Caco-2 (cell line): ENCODE data around the gene CCDC184. TPM values are rescaled to one million over a fixed set of nuclear protein-coding genes. Genes with fewer than 3 reads are reported as not detected.

Source experiments
- BruUV-seq: library from RNA; stranded (reverse); fragments of 400-500 nt; replicated peaks from 2 replicates; lab custom pipeline; 2021; lab: Mats Ljungman, UMichigan
- CTCF ChIA-PET: fragments of 300-600 bp; sonication (Branson Sonifier 250); formaldehyde crosslinking; loops from one replicate; lab custom pipeline; 2022; ENCODE audit warnings: antibody characterized with exemption; lab: Charles Lee
- POLR2A ChIA-PET: fragments of 300-600 bp; sonication (Branson Sonifier 250); formaldehyde crosslinking; loops from one replicate; lab custom pipeline; 2022; ENCODE audit warnings: antibody characterized with exemption; lab: Charles Lee
- DNase-seq, 2 experiments: peaks; one replicate each; pipeline versions ENCODE4 v3.0.0 to v3.0.0-alpha.2; 2020 to 2022
- H3K27me3 ChIP-seq: replicated peaks from 2 replicates; pipeline ENCODE4 v1.6.0; 2011; ENCODE audit warnings: low read length; ENCODE audit not compliant: control insufficient read depth, insufficient read depth
- H3K36me3 ChIP-seq: 2 replicates; pipeline ENCODE4 v1.5.1; 2011; ENCODE audit warnings: low read length; ENCODE audit not compliant: control insufficient read depth, insufficient read depth
- H3K4me1 ChIP-seq: fragments of 250-450 bp; sonication (Bioruptor Pico); 2 replicates; pipeline ENCODE4 v1.5.1; 2020; ENCODE audit warnings: mild to moderate bottlenecking
- H3K4me3 ChIP-seq: 2 replicates; pipeline ENCODE4 v1.5.1; 2011; ENCODE audit warnings: low read depth, mild to moderate bottlenecking, control low read depth, low read length
- H3K9me3 ChIP-seq: fragments of 250-450 bp; sonication (Bioruptor Pico); 2 replicates; pipeline ENCODE4 v1.5.1; 2020; ENCODE audit warnings: mild to moderate bottlenecking, moderate library complexity
- H3K27ac Mint-ChIP-seq: one replicate; pipeline ENCODE4 v1.8.0; 2022; ENCODE audit warnings: mixed read lengths; ENCODE audit not compliant: unreplicated experiment
- H3K27me3 Mint-ChIP-seq: one replicate; pipeline ENCODE4 v1.8.0; 2022; ENCODE audit warnings: mixed read lengths; ENCODE audit not compliant: insufficient read depth, unreplicated experiment
- H3K36me3 Mint-ChIP-seq: one replicate; pipeline ENCODE4 v1.8.0; 2022; ENCODE audit warnings: mild to moderate bottlenecking, mixed read lengths; ENCODE audit not compliant: insufficient read depth, unreplicated experiment
- H3K4me1 Mint-ChIP-seq: one replicate; pipeline ENCODE4 v1.8.0; 2022; ENCODE audit warnings: low read depth, mixed read lengths; ENCODE audit not compliant: unreplicated experiment
- H3K4me3 Mint-ChIP-seq: one replicate; pipeline ENCODE4 v1.8.0; 2022; ENCODE audit warnings: mild to moderate bottlenecking, moderate library complexity, mixed read lengths; ENCODE audit not compliant: unreplicated experiment
- H3K9me3 Mint-ChIP-seq: one replicate; pipeline ENCODE4 v1.8.0; 2022; ENCODE audit warnings: mixed read lengths; ENCODE audit not compliant: unreplicated experiment
- intact Hi-C: fragments of 100-400 bp; cut with micrococcal nuclease; formaldehyde crosslinking; loops from one replicate; pipeline ENCODE4 v1.10.0; 2022; ENCODE audit not compliant: unreplicated experiment
- total RNA-seq: library from RNA; stranded (reverse); gene quantifications from 2 replicates; pipeline ENCODE4 v1.2.3, GENCODE V29; 2022
- TF ChIP-seq, protein P1 (sequence below), 2 experiments: fragments of 200-600 bp in 1 of 2; IDR thresholded peaks; 1 replicate in 1 of 2; 2 replicates in 1 of 2; pipeline versions ENCODE4 v1.5.1 to v1.8.0; 2011 to 2022; ENCODE audit warnings: antibody characterized with exemption in 1 of 2, control low read depth in 1 of 2, inconsistent platforms in 1 of 2, low read depth in 1 of 2, low read length in 1 of 2, mild to moderate bottlenecking in 1 of 2, moderate library complexity in 1 of 2; ENCODE audit not compliant: insufficient read depth in 1 of 2, severe bottlenecking in 1 of 2, unreplicated experiment in 1 of 2

Gene CCDC184
- total RNA-seq, 1 experiment from 2014 or later, result 1.0 TPM

DNA sequence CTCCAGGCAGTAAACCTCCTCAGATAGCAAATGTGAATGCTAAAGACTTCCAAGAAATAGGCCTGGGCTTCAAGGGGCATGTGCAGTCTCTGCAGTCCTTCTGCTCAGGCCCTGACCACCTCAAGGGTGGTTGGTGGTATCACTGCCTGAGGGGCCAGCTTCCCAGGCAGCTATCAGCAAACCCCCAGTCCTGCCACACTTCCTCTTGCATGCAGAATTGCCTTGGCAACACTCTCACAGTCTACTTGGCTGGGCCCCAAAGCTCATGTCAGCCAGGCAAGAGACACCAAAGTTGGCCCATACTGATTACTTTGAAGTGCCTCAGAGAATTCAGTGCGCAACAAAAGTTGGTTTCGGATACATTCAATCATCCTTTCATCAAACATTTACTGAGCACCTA is 22.6 kb upstream of the CCDC184 start:
- H3K27me3 ChIP-seq, result no peaks in the 10 kb centered on the region
- intact Hi-C loops, result no loop called here
- Mint-ChIP-seq H3K4me3 (no peak overlapping the region), H3K9me3 (no peaks in the 10 kb centered on the region), H3K27ac (no peak overlapping the region), H3K36me3 (peaks cover 17% of the 10 kb centered on the region), H3K4me1 (no peaks in the 10 kb centered on the region), H3K27me3 (no peaks in the 10 kb centered on the region)
- no TSS peak for BruUV-seq
- TF ChIP-seq, protein P1, sequence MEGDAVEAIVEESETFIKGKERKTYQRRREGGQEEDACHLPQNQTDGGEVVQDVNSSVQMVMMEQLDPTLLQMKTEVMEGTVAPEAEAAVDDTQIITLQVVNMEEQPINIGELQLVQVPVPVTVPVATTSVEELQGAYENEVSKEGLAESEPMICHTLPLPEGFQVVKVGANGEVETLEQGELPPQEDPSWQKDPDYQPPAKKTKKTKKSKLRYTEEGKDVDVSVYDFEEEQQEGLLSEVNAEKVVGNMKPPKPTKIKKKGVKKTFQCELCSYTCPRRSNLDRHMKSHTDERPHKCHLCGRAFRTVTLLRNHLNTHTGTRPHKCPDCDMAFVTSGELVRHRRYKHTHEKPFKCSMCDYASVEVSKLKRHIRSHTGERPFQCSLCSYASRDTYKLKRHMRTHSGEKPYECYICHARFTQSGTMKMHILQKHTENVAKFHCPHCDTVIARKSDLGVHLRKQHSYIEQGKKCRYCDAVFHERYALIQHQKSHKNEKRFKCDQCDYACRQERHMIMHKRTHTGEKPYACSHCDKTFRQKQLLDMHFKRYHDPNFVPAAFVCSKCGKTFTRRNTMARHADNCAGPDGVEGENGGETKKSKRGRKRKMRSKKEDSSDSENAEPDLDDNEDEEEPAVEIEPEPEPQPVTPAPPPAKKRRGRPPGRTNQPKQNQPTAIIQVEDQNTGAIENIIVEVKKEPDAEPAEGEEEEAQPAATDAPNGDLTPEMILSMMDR (IDR thresholded peaks at IDR 0.05; ENCODE audit: insufficient read depth in 1 of 2, low read depth in 1 of 2, low read length in 1 of 2, severe bottlenecking in 1 of 2, unreplicated experiment in 1 of 2), result no peak
- ChIA-PET POLR2A (no interaction called here), CTCF (interaction anchor here (0.8 kb wide), 1 partner anchor 99 kb away, joined by 3 read pairs; no protein-coding TSS in a partner anchor)
- no peaks in the 10 kb centered on the region for H3K36me3 ChIP-seq
- DNase-seq, result no peak
- no peaks in the 10 kb centered on the region for H3K9me3 ChIP-seq
- H3K4me3 ChIP-seq, result no peak overlapping the region
- peaks cover 6% of the 10 kb centered on the region for H3K4me1 ChIP-seq

DNA sequence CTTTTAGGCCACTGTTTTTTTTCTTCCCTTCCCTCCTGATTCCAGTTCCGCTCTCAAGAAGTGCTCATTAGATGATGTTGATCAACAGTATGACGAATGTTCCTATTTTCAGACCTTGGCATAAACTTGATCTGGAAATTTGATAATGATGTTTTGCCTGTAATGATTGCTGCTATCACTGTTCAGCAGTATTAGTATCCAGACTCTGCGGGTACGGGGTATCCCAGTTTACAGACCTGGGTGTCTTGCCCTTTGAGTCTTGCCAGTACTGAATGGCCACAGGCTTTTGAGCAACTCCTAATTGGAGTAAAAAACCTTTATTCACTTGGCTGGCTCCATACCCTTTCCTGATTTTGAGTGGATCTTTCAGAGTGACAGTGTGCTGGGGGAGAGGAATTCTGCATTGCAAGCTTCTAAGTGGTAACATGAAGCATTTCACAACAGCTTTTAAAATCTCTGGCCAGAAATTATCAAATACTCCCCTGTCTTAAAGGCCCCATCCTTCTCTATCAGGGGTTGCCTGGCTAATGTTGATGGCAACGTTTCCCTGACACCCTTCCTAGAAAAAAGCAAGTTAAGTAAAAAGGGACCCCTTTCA is 20.2 kb upstream of the CCDC184 start:
- Mint-ChIP-seq H3K36me3 (no peaks in the 10 kb centered on the region), H3K4me3 (no peak overlapping the region), H3K4me1 (no peaks in the 10 kb centered on the region), H3K9me3 (no peaks in the 10 kb centered on the region), H3K27ac (no peak overlapping the region), H3K27me3 (no peaks in the 10 kb centered on the region)
- Histone ChIP-seq H3K9me3 (no peaks in the 10 kb centered on the region), H3K27me3 (no peaks in the 10 kb centered on the region), H3K4me3 (no peak overlapping the region), H3K36me3 (no peaks in the 10 kb centered on the region), H3K4me1 (no peaks in the 10 kb centered on the region)
- no peak for DNase-seq
- ChIA-PET CTCF (no interaction called here), POLR2A (interaction anchor here (0.9 kb wide), 1 partner anchor 70 kb away, joined by 3 read pairs; no protein-coding TSS in a partner anchor)
- intact Hi-C loops, result no loop called here
- no TSS peak for BruUV-seq
- TF ChIP-seq, protein P1 (IDR thresholded peaks at IDR 0.05; ENCODE audit: insufficient read depth in 1 of 2, low read depth in 1 of 2, low read length in 1 of 2, severe bottlenecking in 1 of 2, unreplicated experiment in 1 of 2), result no peak

DNA sequence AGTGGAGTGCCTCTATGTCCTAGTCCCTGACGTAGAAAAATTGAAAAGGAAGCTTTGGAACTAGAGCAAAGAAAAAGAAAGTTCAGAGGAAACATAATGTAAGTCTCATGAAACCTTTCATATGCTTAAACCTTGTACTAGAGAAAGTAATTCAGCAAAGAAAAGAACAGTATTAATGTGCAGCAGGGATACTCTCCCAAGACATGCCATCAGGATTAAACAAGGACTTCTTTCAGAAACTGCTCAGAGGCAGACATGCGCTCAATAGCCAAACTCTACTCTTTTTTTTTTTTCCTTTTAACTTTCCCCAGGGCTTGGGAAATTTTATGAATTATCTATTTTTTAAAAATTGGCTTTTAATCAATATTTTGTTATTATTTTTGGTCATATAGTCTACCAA is 19.0 kb upstream of the CCDC184 start:
- POLR2A ChIA-PET, result no interaction called here
- no peak for DNase-seq
- no peaks in the 10 kb centered on the region for H3K4me1 ChIP-seq
- no peak overlapping the region for H3K4me3 ChIP-seq
- TF ChIP-seq, protein P1 (IDR thresholded peaks at IDR 0.05; ENCODE audit: insufficient read depth in 1 of 2, low read depth in 1 of 2, low read length in 1 of 2, severe bottlenecking in 1 of 2, unreplicated experiment in 1 of 2), result no peak
- intact Hi-C loops, result no loop called here
- H3K27me3 ChIP-seq, result no peaks in the 10 kb centered on the region
- Mint-ChIP-seq H3K4me3 (no peak overlapping the region), H3K27me3 (no peaks in the 10 kb centered on the region), H3K9me3 (no peaks in the 10 kb centered on the region), H3K4me1 (no peaks in the 10 kb centered on the region), H3K36me3 (no peaks in the 10 kb centered on the region), H3K27ac (no peak overlapping the region)
- no peaks in the 10 kb centered on the region for H3K9me3 ChIP-seq
- no TSS peak for BruUV-seq
- CTCF ChIA-PET, result interaction anchor here (1.0 to 1.1 kb wide), 3 partner anchors 18 to 81 kb away, joined by 3 to 4 read pairs (median 3); no protein-coding TSS in a partner anchor
- H3K36me3 ChIP-seq, result no peaks in the 10 kb centered on the region
